K562 (cell line): Measurements from ENCODE around the gene FUT2. TPM values are rescaled to one million over a fixed set of nuclear protein-coding genes. Genes with fewer than 3 reads are reported as not detected.

ENCODE experiments used
- ATAC-seq: fragments of 200-7000 bp; cut with Tn5 transposase; 3 replicates; pipeline ENCODE4 v1.9.1; 2020; ENCODE audit warnings: moderate library complexity
- Bru-seq: library from RNA; stranded (reverse); fragments of 400-500 nt; gene quantifications from one replicate; lab custom pipeline; 2021; lab: Mats Ljungman, UMichigan
- BruChase-seq, 2 experiments: library from RNA; stranded (reverse); fragments of 400-500 nt; gene quantifications; one replicate each; lab custom pipeline; 2021; lab: Mats Ljungman, UMichigan
- BruUV-seq: library from RNA; stranded (reverse); fragments of 400-500 nt; replicated peaks from 2 replicates; lab custom pipeline; 2021; lab: Mats Ljungman, UMichigan
- CTCF ChIA-PET: fragments of 300-600 bp; formaldehyde crosslinking; extraction: SDS; loops from one replicate; lab custom pipeline; 2021; ENCODE audit warnings: low intra/inter-chr PET ratio; lab: Yijun Ruan, JAX
- POLR2A ChIA-PET: fragments of 300-600, 350-650 bp; sonication (Branson Sonifier 250); formaldehyde crosslinking; extraction: SDS; loops from one replicate; lab custom pipeline; 2021; ENCODE audit warnings: antibody characterized with exemption, inconsistent platforms; lab: Yijun Ruan, JAX
- DNase-seq, 4 experiments: peaks; one replicate each; pipeline versions ENCODE4 v3.0.0 to v3.0.0-alpha.2; 2011 to 2018; ENCODE audit warnings: low spot score in 3 of 4, mixed read lengths in 3 of 4; ENCODE audit errors: extremely low read depth in 1 of 4
- FAIRE-seq: peaks from 2 replicates; lab custom pipeline; 2011; peaks lifted over from hg19 to GRCh38; lab: Jason Lieb, UNC
- H2AFZ ChIP-seq: 2 replicates; pipeline ENCODE4 v1.6.0; 2011; ENCODE audit warnings: low read depth, low read length, control low read depth, inconsistent platforms
- H3K27ac ChIP-seq: fragments of 200-600 bp; 3 replicates; pipeline ENCODE4 v1.8.0; 2011; ENCODE audit warnings: low read depth, mild to moderate bottlenecking, control low read depth, inconsistent platforms, low read length, moderate library complexity, mixed read lengths; ENCODE audit errors: extremely low read depth
- H3K27me3 ChIP-seq, 2 experiments: fragments of 300-600 bp in 1 of 2; 2 replicates in 1 of 2; 3 replicates in 1 of 2; pipeline versions ENCODE4 v1.6.0 to v1.8.0; 2011; ENCODE audit warnings: inconsistent platforms in 2 of 2, low read length in 2 of 2, mild to moderate bottlenecking in 1 of 2, mixed read lengths in 1 of 2, moderate library complexity in 1 of 2; ENCODE audit not compliant: control insufficient read depth in 2 of 2, insufficient read depth in 2 of 2
- H3K36me3 ChIP-seq: fragments of 300-600 bp; 3 replicates; pipeline ENCODE4 v1.8.0; 2011; ENCODE audit warnings: mild to moderate bottlenecking, low read length, inconsistent platforms; ENCODE audit not compliant: control insufficient read depth, insufficient read depth
- H3K4me1 ChIP-seq, 2 experiments: fragments of 200-600 bp in 1 of 2; replicated peaks in 1 of 2; 2 replicates in 1 of 2; 3 replicates in 1 of 2; pipeline versions ENCODE4 v1.5.1 to v1.8.0; 2011; ENCODE audit warnings: inconsistent platforms in 2 of 2, low read length in 2 of 2, mild to moderate bottlenecking in 1 of 2, mixed read lengths in 1 of 2, moderate library complexity in 1 of 2; ENCODE audit not compliant: control insufficient read depth in 2 of 2, insufficient read depth in 2 of 2
- H3K4me2 ChIP-seq: 2 replicates; pipeline ENCODE4 v1.6.1; 2011; ENCODE audit warnings: low read length, control low read depth, inconsistent platforms, mixed read lengths; ENCODE audit not compliant: insufficient read depth
- H3K4me3 ChIP-seq: fragments of 200-600 bp; sonication (generic), shearing (Covaris generic); 2 replicates; pipeline ENCODE4 v1.5.1; 2016; ENCODE audit warnings: control low read depth, inconsistent platforms
- H3K79me2 ChIP-seq: fragments of 200-600 bp; 3 replicates; pipeline ENCODE4 v1.8.0; 2011; ENCODE audit warnings: low read length, inconsistent platforms; ENCODE audit not compliant: control insufficient read depth, insufficient read depth
- H3K9ac ChIP-seq, 2 experiments: 2 replicates each; pipeline versions ENCODE4 v1.6.0 to v1.6.1; 2011; ENCODE audit warnings: low read depth in 2 of 2, low read length in 2 of 2, control low read depth in 1 of 2, inconsistent platforms in 1 of 2, mild to moderate bottlenecking in 1 of 2, mixed read lengths in 1 of 2; ENCODE audit not compliant: insufficient read depth in 1 of 2
- H3K9me1 ChIP-seq: one replicate; pipeline ENCODE4 v1.6.0; 2011; ENCODE audit warnings: inconsistent platforms, mild to moderate bottlenecking, low read length, moderate library complexity; ENCODE audit not compliant: control insufficient read depth, insufficient read depth
- H3K9me3 ChIP-seq: replicated peaks from 2 replicates; pipeline ENCODE4 v1.5.1; 2011; ENCODE audit warnings: low read depth, low read length, inconsistent platforms; ENCODE audit not compliant: control insufficient read depth, insufficient read depth
- H4K20me1 ChIP-seq: replicated peaks from 2 replicates; pipeline ENCODE4 v1.6.1; 2011; ENCODE audit warnings: low read length, inconsistent platforms, mixed read lengths; ENCODE audit not compliant: control insufficient read depth, insufficient read depth
- ATF7 ChIP-seq: fragments of 450-650 bp; IDR thresholded peaks from 2 replicates; pipeline ENCODE4 v1.7.1; 2014; ENCODE audit warnings: mild to moderate bottlenecking, moderate library complexity
- CREB3L1 ChIP-seq: fragments of 450-650 bp; IDR thresholded peaks from 2 replicates; pipeline ENCODE4 v1.6.1; 2014; ENCODE audit warnings: low read depth, mild to moderate bottlenecking, moderate library complexity, borderline replicate concordance
- ELK3 ChIP-seq: fragments of 450-650 bp; formaldehyde crosslinking; IDR thresholded peaks from 2 replicates; pipeline ENCODE4 v1.4.0; 2020; ENCODE audit warnings: mild to moderate bottlenecking
- HDAC6 ChIP-seq: IDR thresholded peaks from 2 replicates; pipeline ENCODE4 v1.6.1; 2012; ENCODE audit warnings: low read depth, mild to moderate bottlenecking, control low read depth, inconsistent platforms, low read length, moderate library complexity
- NFE2L1 ChIP-seq: fragments of 450-650 bp; IDR thresholded peaks from 2 replicates; pipeline ENCODE4 v1.6.1; 2016; ENCODE audit warnings: missing genetic modification characterization, low read depth, mild to moderate bottlenecking, missing compliant biosample characterization, moderate library complexity, borderline replicate concordance
- POLR3G ChIP-seq: IDR thresholded peaks from 2 replicates; pipeline ENCODE4 v1.6.1; 2011; ENCODE audit not compliant: insufficient read length, insufficient replicate concordance; ENCODE audit errors: extremely low read depth
- RFX7 ChIP-seq: fragments of 250-450 bp; sonication (Bioruptor Pico); IDR thresholded peaks from 2 replicates; pipeline ENCODE4 v1.5.1; 2021; ENCODE audit warnings: mild to moderate bottlenecking
- TARDBP ChIP-seq: fragments of 450-650 bp; IDR thresholded peaks from 2 replicates; pipeline ENCODE4 v1.6.1; 2016
- ZBED1 ChIP-seq: IDR thresholded peaks from 2 replicates; pipeline ENCODE4 v1.6.1; 2014
- ZBTB11 ChIP-seq, 3 experiments: fragments of 200-800 bp in 1 of 3; fragments of 250-450 bp in 1 of 3; fragments of 450-650 bp in 1 of 3; sonication (Bioruptor Pico) in 1 of 3; sonication (Bioruptor generic) in 1 of 3; formaldehyde crosslinking in 1 of 3; IDR thresholded peaks; 2 replicates each; pipeline versions ENCODE4 v1.6.1 to v1.8.0; 2016 to 2022; ENCODE audit warnings: mild to moderate bottlenecking in 2 of 3, missing genetic modification characterization in 2 of 3, missing compliant biosample characterization in 1 of 3, moderate library complexity in 1 of 3
- ZNF445 ChIP-seq: fragments of 250-450 bp; sonication (Bioruptor Pico); IDR thresholded peaks from 2 replicates; pipeline ENCODE4 v1.4.0; 2020; ENCODE audit warnings: low read depth, mild to moderate bottlenecking, moderate library complexity
- WGBS: fragments of 100-300 bp; shearing (Covaris generic); methylation state at CpG from one replicate; pipeline ENCODE4 v1.1.6; 2016; ENCODE audit warnings: low coverage, mixed read lengths; ENCODE audit not compliant: insufficient coverage; ENCODE audit errors: missing lambda C conversion rate; 5-methylcytosine and 5-hydroxymethylcytosine counted together
- in situ Hi-C: fragments of 300-500 bp; cut with MboI; formaldehyde crosslinking; loops from 4 replicates; pipeline ENCODE4 v1.15.0; 2018; ENCODE audit warnings: inconsistent platforms, mixed read lengths
- intact Hi-C: fragments of 100-400 bp; cut with micrococcal nuclease; formaldehyde crosslinking; loops from 2 replicates; pipeline ENCODE4 v1.14.2; 2022
- long read RNA-seq, 3 experiments: library from polyadenylated mRNA in 2 of 3; library from RNA in 1 of 3; unstranded in 2 of 3; stranded (forward) in 1 of 3; transcript quantifications; one replicate each; pipeline ENCODE4 v2.0.0, GENCODE V29; 2019 to 2022
- polyA minus RNA-seq, 3 experiments: library from RNA; depleted of rRNA, polyadenylated mRNA; stranded (reverse); fragments of >200 nt; gene quantifications; 2 replicates each; pipeline ENCODE4 v1.2.3, GENCODE V29; 2011
- polyA plus RNA-seq, 8 experiments: library from polyadenylated mRNA; depleted of rRNA in 4 of 8; stranded (reverse) in 5 of 8; unstranded in 3 of 8; fragments of >200 nt; fragmentation: Nextera tagmentation in 2 of 8; fragmentation: Illumina TruSeq in 1 of 8; extraction: Ambion mirVana in 2 of 8; extraction: Trizol in 1 of 8; gene quantifications; 2 replicates each; pipeline versions ENCODE4 v1.2.1 to v1.2.3, GENCODE V29; 2011 to 2014; ENCODE audit warnings: inconsistent platforms in 1 of 8, missing spikeins in 1 of 8
- total RNA-seq, 7 experiments: library from RNA; depleted of rRNA in 6 of 7; stranded (reverse); fragments of >200 nt in 6 of 7; fragmentation: Illumina TruSeq in 2 of 7; extraction: Trizol in 2 of 7; gene quantifications; 2 replicates each; pipeline versions ENCODE4 v1.2.1 to v1.2.3, GENCODE V29; 2011 to 2021; ENCODE audit warnings: low replicate concordance in 1 of 7

FUT2 gene
- not detected in 2 replicates for total RNA-seq (2011; cell fraction: chromatin; rRNA removed; ENCODE audit: low replicate concordance)
- not detected in 2 replicates for total RNA-seq (2011; cell fraction: nucleolus; rRNA removed)
- total RNA-seq (2011; cell fraction: nucleoplasm; rRNA removed): not detected in 2 replicates
- total RNA-seq (2014; rRNA removed) (not detected in 2 replicates), total RNA-seq (2014; rRNA removed; fragmentation: Illumina TruSeq; extraction: Trizol) (not detected in 2 replicates), total RNA-seq (2015; rRNA removed; fragmentation: Illumina TruSeq; extraction: Trizol) (not detected in 2 replicates), total RNA-seq (2021) (not detected in 2 replicates), polyA plus RNA-seq (2011; rRNA removed) (not detected in 2 replicates), polyA plus RNA-seq (2014; fragmentation: Illumina TruSeq; extraction: Trizol) (not detected in 2 replicates), polyA plus RNA-seq (2014; fragmentation: Nextera tagmentation; extraction: Ambion mirVana) (under 1 TPM; 0.03 to 0.04 TPM), polyA plus RNA-seq (2014; rRNA removed) (not detected in 2 replicates), polyA minus RNA-seq (2011; rRNA and poly(A)+ RNA removed) (not detected in 2 replicates), Bru-seq, nascent RNA (percentile 9 among the genes with signal in this experiment), BruChase-seq, experiment 1, labeled RNA remaining after a 2-hour chase (percentile 8 among the genes with signal in this experiment), BruChase-seq, experiment 2, labeled RNA remaining after a 6-hour chase (percentile 9 among the genes with signal in this experiment)
- polyA plus RNA-seq (2011; cell fraction: cytosol; rRNA removed): not detected in 2 replicates
- polyA plus RNA-seq (2011; cell fraction: nucleus; rRNA removed): not detected in 2 replicates
- 0.21 and 0.40 TPM in 2 replicates for polyA plus RNA-seq (2012)
- polyA minus RNA-seq (2011; cell fraction: cytosol; rRNA and poly(A)+ RNA removed): not detected in 2 replicates
- polyA minus RNA-seq (2011; cell fraction: nucleus; rRNA and poly(A)+ RNA removed): not detected in 2 replicates
- long read RNA-seq, experiment 1, partial matches to known transcripts: 0 of 1 reads
- long read RNA-seq, experiment 1, other reads (novel, unspliced or antisense): 1 of 1 reads
- long read RNA-seq, experiment 2: 0 reads
- long read RNA-seq, experiment 3: 0 reads

- ATAC-seq: peak; percentile 46; the same call in 2 of the 3 replicates
- peak within 1 kb of the TSS in 1 of 2 experiments; percentile 82; a peak in 2 of 4 replicates for H3K9ac ChIP-seq
- no peak for FAIRE-seq
- WGBS: 52% methylated on average over 11 of the region's 16 CpGs
- H3K4me2 ChIP-seq: no peak within 1 kb of the TSS
- H3K4me1 ChIP-seq: peaks cover 10 to 27% of the 10 kb centered on the region in 2 experiments; a peak in 4 of 5 replicates
- H3K9me1 ChIP-seq: no peaks in the 10 kb centered on the region
- BruUV-seq: no TSS peak
- no peaks in the 10 kb centered on the region for H3K36me3 ChIP-seq
- ChIA-PET CTCF (interaction anchor here (0.6 kb wide), 1 partner anchor 43 kb away, joined by 3 read pairs; no protein-coding TSS in a partner anchor), POLR2A (interaction anchor here (0.5 to 1.5 kb wide), 2 partner anchors 20 to 48 kb away, joined by 3 to 4 read pairs; no protein-coding TSS in a partner anchor)
- no peaks in the 10 kb centered on the region for H3K79me2 ChIP-seq
- H3K9me3 ChIP-seq: no peaks in the 10 kb centered on the region
- no peaks in the 10 kb centered on the region for H4K20me1 ChIP-seq
- H3K27ac ChIP-seq: no peak within 1 kb of the TSS
- DNase-seq: peak in 2 of 4 experiments; percentile 50 to 56
- no peak within 1 kb of the TSS for H3K4me3 ChIP-seq
- H3K27me3 ChIP-seq: no peaks in the 10 kb centered on the region
- in situ Hi-C loops (no loop called here), intact Hi-C loops (no loop called here)
- H2AFZ ChIP-seq: no peak within 1 kb of the TSS
- TF ChIP-seq HDAC6 (no peak), ZBTB11 (CRISPR knock-in tag; IDR thresholded peaks at IDR 0.05) (no peak), NFE2L1 (no peak), ZBED1 (no peak), ZNF445 (CRISPR knock-in tag) (no peak), POLR3G (no peak), ATF7 (no peak), TARDBP (no peak), RFX7 (CRISPR knock-in tag) (no peak), CREB3L1 (no peak), ELK3 (CRISPR knock-in tag) (no peak)
These were observed at the start of gene FUT2 for GRCh38 chr19:48695743-48696352. Gene FUT2, plus strand, starts transcription at chr19:48695971. Its CDS starts 6,986 bp downstream, at chr19:48702957.
